Retinal pigment epithelial cell (primary cell): ENCODE data around the gene TAMM41.
"Not testable (repeated sequence)": the region's sequence is repeated elsewhere in the genome, so short reads cannot be mapped to it uniquely, and the experiment has no call there.

Experiments
- DNase-seq: peaks from one replicate; pipeline ENCODE4 v3.0.0-alpha.2; 2010; ENCODE audit warnings: low read depth
- H3K4me3 ChIP-seq: 2 replicates; pipeline ENCODE4 v1.5.1; 2011; ENCODE audit warnings: mild to moderate bottlenecking, low read length, control low read depth, moderate library complexity
- TF ChIP-seq, protein P1 (sequence below): conservative IDR thresholded peaks from 2 replicates; pipeline ENCODE4 v1.5.1; 2011; ENCODE audit warnings: low read depth, low read length, control low read depth, inconsistent platforms

Gene TAMM41

DNA sequence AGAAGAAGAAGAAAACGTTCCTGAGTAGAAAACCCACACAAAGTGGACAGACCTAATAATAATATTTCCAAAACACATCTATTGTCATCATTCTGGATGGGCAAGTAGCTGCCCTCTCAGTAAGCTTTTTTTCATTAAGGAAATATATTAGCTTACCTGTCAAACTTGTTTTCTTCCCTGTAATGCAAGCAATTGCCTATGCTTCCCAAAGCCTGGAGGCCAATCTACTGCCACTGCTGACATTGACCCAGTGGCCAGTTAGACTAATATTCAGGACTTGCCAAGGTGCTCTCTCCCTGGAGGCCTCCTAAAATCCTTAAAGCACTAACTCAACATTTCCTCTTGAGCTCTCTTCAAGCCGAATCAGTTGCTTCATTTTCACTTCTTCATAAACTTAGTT is 86.7 kb downstream of the TAMM41 start:
- no peak overlapping the region for H3K4me3 ChIP-seq
- DNase-seq, result no peak
- TF ChIP-seq, protein P1, sequence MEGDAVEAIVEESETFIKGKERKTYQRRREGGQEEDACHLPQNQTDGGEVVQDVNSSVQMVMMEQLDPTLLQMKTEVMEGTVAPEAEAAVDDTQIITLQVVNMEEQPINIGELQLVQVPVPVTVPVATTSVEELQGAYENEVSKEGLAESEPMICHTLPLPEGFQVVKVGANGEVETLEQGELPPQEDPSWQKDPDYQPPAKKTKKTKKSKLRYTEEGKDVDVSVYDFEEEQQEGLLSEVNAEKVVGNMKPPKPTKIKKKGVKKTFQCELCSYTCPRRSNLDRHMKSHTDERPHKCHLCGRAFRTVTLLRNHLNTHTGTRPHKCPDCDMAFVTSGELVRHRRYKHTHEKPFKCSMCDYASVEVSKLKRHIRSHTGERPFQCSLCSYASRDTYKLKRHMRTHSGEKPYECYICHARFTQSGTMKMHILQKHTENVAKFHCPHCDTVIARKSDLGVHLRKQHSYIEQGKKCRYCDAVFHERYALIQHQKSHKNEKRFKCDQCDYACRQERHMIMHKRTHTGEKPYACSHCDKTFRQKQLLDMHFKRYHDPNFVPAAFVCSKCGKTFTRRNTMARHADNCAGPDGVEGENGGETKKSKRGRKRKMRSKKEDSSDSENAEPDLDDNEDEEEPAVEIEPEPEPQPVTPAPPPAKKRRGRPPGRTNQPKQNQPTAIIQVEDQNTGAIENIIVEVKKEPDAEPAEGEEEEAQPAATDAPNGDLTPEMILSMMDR, result no peak

DNA sequence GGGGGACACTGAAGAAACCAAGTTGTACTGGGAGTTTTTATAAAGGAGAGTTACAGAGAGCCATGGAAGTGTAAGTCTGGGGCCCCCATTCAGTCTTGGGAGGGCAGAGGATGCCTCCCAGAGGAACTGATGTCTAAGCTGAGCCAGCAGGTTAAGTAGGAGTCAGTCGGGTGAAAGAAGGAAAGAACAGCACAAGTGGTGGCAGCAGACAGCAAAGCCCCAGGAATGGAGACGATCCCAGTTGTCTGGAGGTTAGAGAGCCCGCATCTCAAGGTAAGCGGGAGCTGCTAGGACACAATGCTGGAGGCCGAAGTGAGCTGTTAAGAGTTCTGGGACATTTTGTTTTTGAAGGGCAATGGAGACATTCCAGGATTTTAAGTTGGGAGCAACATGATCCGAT is 88.8 kb downstream of the TAMM41 start:
- TF ChIP-seq, protein P1, result no peak
- no peak for DNase-seq
- H3K4me3 ChIP-seq, result no peak overlapping the region

DNA sequence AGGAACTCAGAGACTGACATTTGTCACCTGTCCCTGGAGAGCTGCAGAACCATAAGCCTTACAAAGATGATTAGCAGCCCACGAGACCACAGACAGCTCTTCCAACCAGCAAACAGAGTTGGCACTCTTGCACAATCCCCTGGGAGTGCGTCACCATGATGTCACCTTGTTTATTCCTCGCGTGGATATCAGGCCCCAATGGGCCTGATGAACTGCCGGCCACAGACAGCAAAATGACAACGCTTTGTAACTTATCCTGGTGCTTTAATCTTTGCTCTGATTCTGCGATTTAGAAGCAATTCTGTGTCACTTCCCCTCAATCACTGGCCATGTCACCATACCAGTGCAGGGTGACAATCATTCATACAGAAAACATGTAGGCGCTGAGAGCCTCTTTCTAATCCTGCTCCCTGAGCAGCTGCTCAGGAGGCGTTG is 89.2 kb downstream of the TAMM41 start:
- TF ChIP-seq, protein P1, result no peak
- H3K4me3 ChIP-seq, result no peak overlapping the region
- DNase-seq, result peak; percentile 56

DNA sequence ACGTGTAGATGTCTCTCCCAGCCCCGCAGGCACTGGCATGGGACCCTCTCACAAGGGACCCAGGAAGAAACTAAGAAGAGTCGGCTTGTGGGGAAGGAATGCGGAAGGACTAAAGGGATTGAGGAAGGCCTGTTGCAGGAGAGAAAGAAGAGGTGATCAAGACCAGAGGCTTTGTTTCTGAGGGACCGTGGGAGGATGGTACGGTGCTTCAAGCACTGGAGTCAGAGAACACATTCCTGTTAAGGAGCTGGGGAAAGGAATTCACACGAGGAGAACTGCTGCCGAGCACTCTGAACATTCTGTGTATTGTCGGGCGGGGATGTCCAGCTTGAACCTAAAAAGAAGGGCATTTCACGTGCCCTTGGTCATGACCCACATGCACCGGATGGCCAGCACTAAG is 91.4 kb downstream of the TAMM41 start:
- peak; percentile 58 for DNase-seq
- TF ChIP-seq, protein P1, result no peak
- H3K4me3 ChIP-seq, result no peak overlapping the region

DNA sequence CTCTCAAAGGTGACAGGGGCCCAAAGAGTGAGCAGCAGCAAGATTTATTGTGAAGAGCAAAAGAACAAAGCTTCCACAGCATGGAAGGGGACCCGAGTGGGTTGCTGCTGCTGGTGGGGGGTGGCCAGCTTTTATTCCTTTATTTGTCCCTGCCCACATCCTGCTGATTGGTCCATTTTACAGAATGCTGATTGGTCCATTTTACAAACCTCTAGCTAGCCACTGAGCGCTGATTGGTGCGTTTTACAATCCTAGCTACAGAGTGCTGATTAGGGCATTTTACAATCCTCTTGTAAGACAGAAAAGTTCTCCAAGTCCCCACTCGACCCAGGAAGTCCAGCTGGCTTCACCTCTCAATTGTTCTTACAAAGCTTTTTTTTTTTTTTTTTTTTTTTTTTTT is 94.4 kb downstream of the TAMM41 start:
- DNase-seq, H3K4me3 ChIP-seq: not testable (repeated sequence)

DNA sequence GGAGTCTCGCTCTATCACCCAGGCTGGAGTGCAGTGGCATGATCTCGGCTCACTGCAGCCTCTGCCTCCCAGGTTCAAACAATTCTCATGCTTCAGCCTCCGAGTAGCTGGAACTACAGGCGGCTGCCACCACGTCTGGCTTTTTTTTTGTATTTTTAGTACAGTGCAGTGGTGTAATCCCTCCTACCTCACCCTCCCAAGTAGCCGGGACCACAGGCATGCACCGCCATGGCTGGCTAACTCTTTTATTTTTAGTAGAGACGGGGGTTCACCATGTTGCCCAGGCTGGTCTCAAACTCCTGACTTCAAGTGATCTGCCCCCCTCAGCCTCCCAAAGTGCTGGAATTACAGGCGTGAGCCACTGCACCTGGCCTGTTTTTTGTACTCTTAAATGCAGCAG is 98.4 kb downstream of the TAMM41 start:
- DNase-seq, H3K4me3 ChIP-seq: not testable (repeated sequence)
